HEK293 (cell line): ENCODE data around the gene HMX1.

Experiments used
- CTCF ChIA-PET: fragments of 350-600 bp; formaldehyde crosslinking; extraction: SDS; loops from one replicate; lab custom pipeline; 2021; ENCODE audit warnings: antibody characterized with exemption; lab: Yijun Ruan, JAX
- POLR2A ChIA-PET: fragments of 300-600 bp; formaldehyde crosslinking; extraction: SDS; loops from one replicate; lab custom pipeline; 2020; ENCODE audit warnings: antibody characterized with exemption, inconsistent platforms; lab: Yijun Ruan, JAX
- H3K27ac ChIP-seq: fragments of 200-500 bp; sonication (Bioruptor generic); 2 replicates; pipeline ENCODE4 v1.5.1; 2014; ENCODE audit warnings: low read depth, low read length, control low read depth, inconsistent platforms; ENCODE audit errors: extremely low read depth
- H3K36me3 ChIP-seq, 2 experiments: fragments of 200-500 bp in 1 of 2; sonication (Bioruptor generic) in 1 of 2; 1 replicate in 1 of 2; 2 replicates in 1 of 2; pipeline ENCODE4 v1.5.1; 2014 to 2017; ENCODE audit warnings: inconsistent platforms in 2 of 2, low read length in 2 of 2; ENCODE audit not compliant: control insufficient read depth in 2 of 2, insufficient read depth in 1 of 2
- H3K4me1 ChIP-seq: fragments of 200-500 bp; sonication (Bioruptor generic); 2 replicates; pipeline ENCODE4 v1.5.1; 2014; ENCODE audit warnings: mild to moderate bottlenecking, low read length, inconsistent platforms; ENCODE audit not compliant: control insufficient read depth, insufficient read depth
- H3K4me3 ChIP-seq: 2 replicates; pipeline ENCODE4 v1.5.1; 2011; ENCODE audit warnings: low read depth, mild to moderate bottlenecking, control low read depth, low read length, moderate library complexity
- H3K9me3 ChIP-seq: fragments of 200-500 bp; sonication (Bioruptor generic); 2 replicates; pipeline ENCODE4 v1.5.1; 2014; ENCODE audit warnings: low read depth, low read length, inconsistent platforms; ENCODE audit not compliant: control insufficient read depth, insufficient read depth
- FEZF1 ChIP-seq: fragments of 450-650 bp; formaldehyde crosslinking; IDR thresholded peaks from 2 replicates; pipeline ENCODE4 v1.5.1; 2016; ENCODE audit warnings: missing biosample characterization, missing genetic modification characterization
- GLIS2 ChIP-seq: fragments of 450-650 bp; formaldehyde crosslinking; IDR thresholded peaks from 2 replicates; pipeline ENCODE4 v1.5.1; 2016; ENCODE audit warnings: missing biosample characterization, missing genetic modification characterization
- IKZF3 ChIP-seq: fragments of 450-650 bp; IDR thresholded peaks from 2 replicates; pipeline ENCODE4 v1.5.0; 2018; ENCODE audit warnings: missing biosample characterization, mild to moderate bottlenecking, missing genetic modification characterization, moderate library complexity
- KLF16 ChIP-seq: fragments of 450-650 bp; formaldehyde crosslinking; IDR thresholded peaks from 2 replicates; pipeline ENCODE4 v1.5.1; 2017; ENCODE audit warnings: missing biosample characterization, missing genetic modification characterization
- MEIS1 ChIP-seq: sonication (generic); formaldehyde crosslinking; IDR thresholded peaks from 2 replicates; pipeline ENCODE4 v1.8.1; 2022; ENCODE audit warnings: missing genetic modification reagents, mild to moderate bottlenecking, borderline replicate concordance
- SP3 ChIP-seq: fragments of 450-650 bp; formaldehyde crosslinking; IDR thresholded peaks from 2 replicates; pipeline ENCODE4 v1.5.1; 2016; ENCODE audit warnings: missing biosample characterization, missing genetic modification characterization
- ZBTB48 ChIP-seq: fragments of 450-650 bp; formaldehyde crosslinking; IDR thresholded peaks from 2 replicates; pipeline ENCODE4 v1.5.1; 2016; ENCODE audit warnings: missing biosample characterization, missing genetic modification characterization
- ZFP3 ChIP-seq: fragments of 450-650 bp; formaldehyde crosslinking; IDR thresholded peaks from 2 replicates; pipeline ENCODE4 v1.5.1; 2016; ENCODE audit warnings: low read depth, missing biosample characterization, missing genetic modification characterization
- ZNF114 ChIP-seq: fragments of 450-650 bp; formaldehyde crosslinking; IDR thresholded peaks from 2 replicates; pipeline ENCODE4 v1.5.0; 2017; ENCODE audit warnings: missing biosample characterization, missing genetic modification characterization
- ZNF16 ChIP-seq: fragments of 450-650 bp; formaldehyde crosslinking; IDR thresholded peaks from 2 replicates; pipeline ENCODE4 v1.5.1; 2016; ENCODE audit warnings: low read depth, missing biosample characterization, missing genetic modification characterization
- ZNF202 ChIP-seq: fragments of 450-650 bp; formaldehyde crosslinking; IDR thresholded peaks from 2 replicates; pipeline ENCODE4 v1.5.1; 2016; ENCODE audit warnings: missing biosample characterization, missing genetic modification characterization, borderline replicate concordance
- ZNF416 ChIP-seq: fragments of 450-650 bp; formaldehyde crosslinking; IDR thresholded peaks from 2 replicates; pipeline ENCODE4 v1.5.1; 2016; ENCODE audit warnings: missing biosample characterization, missing genetic modification characterization
- ZNF501 ChIP-seq: fragments of 450-650 bp; formaldehyde crosslinking; IDR thresholded peaks from 2 replicates; pipeline ENCODE4 v1.5.1; 2016; ENCODE audit warnings: missing biosample characterization, missing genetic modification characterization
- ZNF529 ChIP-seq: fragments of 450-650 bp; formaldehyde crosslinking; IDR thresholded peaks from 2 replicates; pipeline ENCODE4 v1.5.1; 2017; ENCODE audit warnings: missing genetic modification characterization, missing biosample characterization; ENCODE audit not compliant: insufficient replicate concordance
- ZNF621 ChIP-seq: fragments of 450-650 bp; formaldehyde crosslinking; IDR thresholded peaks from 2 replicates; pipeline ENCODE4 v1.5.1; 2017; ENCODE audit warnings: missing biosample characterization, missing genetic modification characterization
- ZNF670 ChIP-seq: fragments of 450-650 bp; formaldehyde crosslinking; IDR thresholded peaks from 2 replicates; pipeline ENCODE4 v1.5.1; 2016; ENCODE audit warnings: missing biosample characterization, missing genetic modification characterization, low read depth
- ZNF701 ChIP-seq: fragments of 450-650 bp; formaldehyde crosslinking; IDR thresholded peaks from 2 replicates; pipeline ENCODE4 v1.5.1; 2016; ENCODE audit warnings: missing biosample characterization, missing genetic modification characterization
- ZNF707 ChIP-seq: fragments of 450-650 bp; formaldehyde crosslinking; IDR thresholded peaks from 2 replicates; pipeline ENCODE4 v1.5.1; 2016; ENCODE audit warnings: missing biosample characterization, missing genetic modification characterization
- ZNF785 ChIP-seq: fragments of 450-650 bp; formaldehyde crosslinking; IDR thresholded peaks from 2 replicates; pipeline ENCODE4 v1.5.1; 2016; ENCODE audit warnings: missing biosample characterization, missing genetic modification characterization
- TF ChIP-seq, protein P1 (sequence below): IDR thresholded peaks from 2 replicates; pipeline ENCODE4 v1.6.1; 2011; ENCODE audit warnings: mild to moderate bottlenecking, low read depth, low read length, borderline replicate concordance
- TF ChIP-seq, protein P2 (sequence below): fragments of 450-650 bp; formaldehyde crosslinking; IDR thresholded peaks from 2 replicates; pipeline ENCODE4 v1.5.1; 2016; ENCODE audit warnings: missing biosample characterization, missing genetic modification characterization
- TF ChIP-seq, protein P3 (sequence below): fragments of 450-650 bp; IDR thresholded peaks from 2 replicates; pipeline ENCODE4 v1.5.1; 2018; ENCODE audit warnings: missing biosample characterization, mild to moderate bottlenecking, missing genetic modification characterization
- TF ChIP-seq, protein P4 (sequence below): fragments of 450-650 bp; formaldehyde crosslinking; IDR thresholded peaks from 2 replicates; pipeline ENCODE4 v1.5.1; 2017; ENCODE audit warnings: missing biosample characterization, mild to moderate bottlenecking, missing genetic modification characterization, moderate library complexity
- TF ChIP-seq, protein P5 (sequence below): fragments of 450-650 bp; IDR thresholded peaks from 2 replicates; pipeline ENCODE4 v1.5.1; 2018; ENCODE audit warnings: missing biosample characterization, missing genetic modification characterization

The HMX1 gene

DNA sequence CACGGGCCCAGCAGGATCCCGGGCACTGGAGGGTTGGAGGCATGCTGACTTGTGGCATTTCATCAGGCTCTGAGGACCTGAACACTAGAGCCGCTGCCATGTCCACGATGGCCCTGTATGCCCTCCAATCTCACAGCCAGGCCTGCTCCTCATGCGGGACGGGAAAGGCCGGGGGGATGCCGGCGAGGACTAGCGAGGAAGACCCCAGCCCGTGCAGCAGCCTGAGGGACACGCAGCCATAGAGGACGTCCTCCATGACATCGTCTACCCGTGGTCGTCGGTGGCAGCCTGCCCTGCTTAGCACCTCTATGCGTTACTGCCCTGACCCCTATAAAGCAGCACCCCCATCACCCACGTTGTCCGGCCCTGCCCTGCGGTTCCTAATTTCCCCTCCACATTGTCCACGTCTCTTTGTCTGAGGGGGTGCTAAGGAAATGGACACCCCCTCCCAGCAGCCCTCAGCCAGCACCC is 32.6 kb downstream of the HMX1 start (continued):
- TF ChIP-seq MEIS1 (CRISPR knock-in tag) = no peak

DNA sequence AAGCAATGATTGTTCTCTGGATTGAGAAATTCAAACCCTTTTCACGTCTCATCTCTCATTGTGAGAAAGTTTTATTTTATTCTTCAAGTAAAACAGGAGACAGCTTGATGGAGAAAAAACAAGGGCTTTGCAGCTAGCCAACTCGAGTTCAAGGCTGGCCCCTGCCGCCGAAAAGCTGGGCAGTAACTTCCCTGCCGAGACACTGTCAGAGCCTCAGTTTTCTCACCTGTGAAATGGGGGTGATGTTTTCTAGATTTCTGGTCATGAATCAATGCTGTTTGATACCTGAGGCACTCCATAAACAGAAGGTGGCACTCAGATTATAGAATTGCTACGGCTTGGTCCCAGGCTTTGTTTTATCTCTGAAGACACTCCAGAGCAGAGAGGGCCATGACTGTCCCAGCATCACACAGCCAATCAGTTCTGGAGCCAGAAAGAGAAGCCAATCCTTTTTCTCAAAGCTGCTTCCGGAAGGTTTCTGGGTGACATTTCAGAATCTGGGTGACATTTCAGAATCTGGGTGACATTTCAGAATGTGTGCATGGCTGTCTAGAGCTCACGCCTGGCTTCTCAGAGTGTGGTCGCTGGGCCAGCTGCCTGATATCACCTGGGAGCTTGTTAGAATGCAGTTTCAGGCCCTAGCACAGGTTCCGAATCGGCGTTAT is 33.2 kb downstream of the HMX1 start:
- H3K4me3 ChIP-seq = no peak overlapping the region
- no peaks in the 10 kb centered on the region for H3K4me1 ChIP-seq
- no peaks in the 10 kb centered on the region for H3K9me3 ChIP-seq
- H3K27ac ChIP-seq = no peak overlapping the region
- TF ChIP-seq, protein P1, sequence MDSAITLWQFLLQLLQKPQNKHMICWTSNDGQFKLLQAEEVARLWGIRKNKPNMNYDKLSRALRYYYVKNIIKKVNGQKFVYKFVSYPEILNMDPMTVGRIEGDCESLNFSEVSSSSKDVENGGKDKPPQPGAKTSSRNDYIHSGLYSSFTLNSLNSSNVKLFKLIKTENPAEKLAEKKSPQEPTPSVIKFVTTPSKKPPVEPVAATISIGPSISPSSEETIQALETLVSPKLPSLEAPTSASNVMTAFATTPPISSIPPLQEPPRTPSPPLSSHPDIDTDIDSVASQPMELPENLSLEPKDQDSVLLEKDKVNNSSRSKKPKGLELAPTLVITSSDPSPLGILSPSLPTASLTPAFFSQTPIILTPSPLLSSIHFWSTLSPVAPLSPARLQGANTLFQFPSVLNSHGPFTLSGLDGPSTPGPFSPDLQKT = no peak
- TF ChIP-seq ZNF701 (tag by site-specific recombination) (no peak), ZNF707 (tag by site-specific recombination) (no peak), ZFP3 (tag by site-specific recombination) (no peak), GLIS2 (tag by site-specific recombination) (no peak), ZNF114 (no peak), FEZF1 (tag by site-specific recombination) (no peak), ZNF785 (tag by site-specific recombination) (no peak), ZBTB48 (tag by site-specific recombination) (no peak), ZNF501 (no peak), ZNF621 (no peak), KLF16 (no peak)
- TF ChIP-seq, protein P2, sequence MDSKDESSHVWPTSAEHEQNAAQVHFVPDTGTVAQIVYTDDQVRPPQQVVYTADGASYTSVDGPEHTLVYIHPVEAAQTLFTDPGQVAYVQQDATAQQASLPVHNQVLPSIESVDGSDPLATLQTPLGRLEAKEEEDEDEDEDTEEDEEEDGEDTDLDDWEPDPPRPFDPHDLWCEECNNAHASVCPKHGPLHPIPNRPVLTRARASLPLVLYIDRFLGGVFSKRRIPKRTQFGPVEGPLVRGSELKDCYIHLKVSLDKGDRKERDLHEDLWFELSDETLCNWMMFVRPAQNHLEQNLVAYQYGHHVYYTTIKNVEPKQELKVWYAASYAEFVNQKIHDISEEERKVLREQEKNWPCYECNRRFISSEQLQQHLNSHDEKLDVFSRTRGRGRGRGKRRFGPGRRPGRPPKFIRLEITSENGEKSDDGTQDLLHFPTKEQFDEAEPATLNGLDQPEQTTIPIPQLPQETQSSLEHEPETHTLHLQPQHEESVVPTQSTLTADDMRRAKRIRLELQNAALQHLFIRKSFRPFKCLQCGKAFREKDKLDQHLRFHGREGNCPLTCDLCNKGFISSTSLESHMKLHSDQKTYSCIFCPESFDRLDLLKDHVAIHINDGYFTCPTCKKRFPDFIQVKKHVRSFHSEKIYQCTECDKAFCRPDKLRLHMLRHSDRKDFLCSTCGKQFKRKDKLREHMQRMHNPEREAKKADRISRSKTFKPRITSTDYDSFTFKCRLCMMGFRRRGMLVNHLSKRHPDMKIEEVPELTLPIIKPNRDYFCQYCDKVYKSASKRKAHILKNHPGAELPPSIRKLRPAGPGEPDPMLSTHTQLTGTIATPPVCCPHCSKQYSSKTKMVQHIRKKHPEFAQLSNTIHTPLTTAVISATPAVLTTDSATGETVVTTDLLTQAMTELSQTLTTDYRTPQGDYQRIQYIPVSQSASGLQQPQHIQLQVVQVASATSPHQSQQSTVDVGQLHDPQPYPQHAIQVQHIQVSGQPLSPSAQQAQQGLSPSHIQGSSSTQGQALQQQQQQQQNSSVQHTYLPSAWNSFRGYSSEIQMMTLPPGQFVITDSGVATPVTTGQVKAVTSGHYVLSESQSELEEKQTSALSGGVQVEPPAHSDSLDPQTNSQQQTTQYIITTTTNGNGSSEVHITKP = no peak
- TF ChIP-seq, protein P3, sequence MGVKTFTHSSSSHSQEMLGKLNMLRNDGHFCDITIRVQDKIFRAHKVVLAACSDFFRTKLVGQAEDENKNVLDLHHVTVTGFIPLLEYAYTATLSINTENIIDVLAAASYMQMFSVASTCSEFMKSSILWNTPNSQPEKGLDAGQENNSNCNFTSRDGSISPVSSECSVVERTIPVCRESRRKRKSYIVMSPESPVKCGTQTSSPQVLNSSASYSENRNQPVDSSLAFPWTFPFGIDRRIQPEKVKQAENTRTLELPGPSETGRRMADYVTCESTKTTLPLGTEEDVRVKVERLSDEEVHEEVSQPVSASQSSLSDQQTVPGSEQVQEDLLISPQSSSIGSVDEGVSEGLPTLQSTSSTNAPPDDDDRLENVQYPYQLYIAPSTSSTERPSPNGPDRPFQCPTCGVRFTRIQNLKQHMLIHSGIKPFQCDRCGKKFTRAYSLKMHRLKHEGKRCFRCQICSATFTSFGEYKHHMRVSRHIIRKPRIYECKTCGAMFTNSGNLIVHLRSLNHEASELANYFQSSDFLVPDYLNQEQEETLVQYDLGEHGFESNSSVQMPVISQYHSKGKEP (tag by site-specific recombination) = no peak
- ChIA-PET POLR2A (no interaction called here), CTCF (no interaction called here)
- H3K36me3 ChIP-seq = no peaks in the 10 kb centered on the region

DNA sequence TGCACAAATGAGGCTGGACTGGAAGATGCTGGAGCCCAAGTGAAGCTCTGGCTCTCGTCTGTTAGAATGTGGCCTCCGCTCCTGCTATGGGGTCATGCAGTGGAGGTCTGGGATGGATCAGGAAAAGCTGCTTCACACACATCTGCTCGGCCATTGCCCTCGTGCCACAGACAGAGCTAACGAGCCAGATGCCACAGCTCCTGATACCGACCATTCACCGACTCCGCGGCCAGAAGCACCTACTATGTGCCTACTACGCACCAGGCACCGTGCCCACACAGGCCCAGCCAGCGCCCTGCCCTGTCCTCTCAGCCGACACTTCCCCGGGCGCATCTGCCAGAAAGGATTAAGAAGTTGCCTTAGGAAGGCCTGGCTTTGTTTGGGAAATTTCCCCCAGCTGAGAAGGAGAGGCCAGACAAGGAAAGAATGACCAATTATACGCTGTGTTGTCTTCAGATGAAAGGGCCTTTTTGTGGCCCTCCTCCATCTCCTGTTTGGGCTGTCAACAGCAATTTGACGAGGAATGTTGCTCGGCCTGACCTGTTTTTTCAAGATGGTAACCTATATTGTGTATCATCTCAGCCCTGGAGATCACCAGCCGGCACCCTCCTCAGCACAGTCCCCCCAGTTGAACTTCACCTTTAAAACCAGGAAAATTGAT is 34.3 kb downstream of the HMX1 start:
- Histone ChIP-seq H3K36me3 (no peaks in the 10 kb centered on the region), H3K27ac (no peak overlapping the region), H3K4me3 (no peak overlapping the region), H3K4me1 (no peaks in the 10 kb centered on the region), H3K9me3 (no peaks in the 10 kb centered on the region)
- POLR2A ChIA-PET = no interaction called here
- CTCF ChIA-PET = interaction anchor here (0.6 kb wide), 1 partner anchor 409 kb away, joined by 3 read pairs; no protein-coding TSS in a partner anchor
- TF ChIP-seq ZNF202 (tag by site-specific recombination) (no peak), ZNF416 (tag by site-specific recombination) (no peak), ZNF621 (no peak), ZNF529 (tag by site-specific recombination) (no peak), ZNF16 (no peak), IKZF3 (tag by site-specific recombination) (no peak), ZNF670 (tag by site-specific recombination) (no peak), SP3 (tag by site-specific recombination) (no peak)
- TF ChIP-seq, protein P4, sequence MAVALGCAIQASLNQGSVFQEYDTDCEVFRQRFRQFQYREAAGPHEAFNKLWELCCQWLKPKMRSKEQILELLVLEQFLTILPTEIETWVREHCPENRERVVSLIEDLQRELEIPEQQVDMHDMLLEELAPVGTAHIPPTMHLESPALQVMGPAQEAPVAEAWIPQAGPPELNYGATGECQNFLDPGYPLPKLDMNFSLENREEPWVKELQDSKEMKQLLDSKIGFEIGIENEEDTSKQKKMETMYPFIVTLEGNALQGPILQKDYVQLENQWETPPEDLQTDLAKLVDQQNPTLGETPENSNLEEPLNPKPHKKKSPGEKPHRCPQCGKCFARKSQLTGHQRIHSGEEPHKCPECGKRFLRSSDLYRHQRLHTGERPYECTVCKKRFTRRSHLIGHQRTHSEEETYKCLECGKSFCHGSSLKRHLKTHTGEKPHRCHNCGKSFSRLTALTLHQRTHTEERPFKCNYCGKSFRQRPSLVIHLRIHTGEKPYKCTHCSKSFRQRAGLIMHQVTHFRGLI (tag by site-specific recombination) = no peak
- TF ChIP-seq, protein P5, sequence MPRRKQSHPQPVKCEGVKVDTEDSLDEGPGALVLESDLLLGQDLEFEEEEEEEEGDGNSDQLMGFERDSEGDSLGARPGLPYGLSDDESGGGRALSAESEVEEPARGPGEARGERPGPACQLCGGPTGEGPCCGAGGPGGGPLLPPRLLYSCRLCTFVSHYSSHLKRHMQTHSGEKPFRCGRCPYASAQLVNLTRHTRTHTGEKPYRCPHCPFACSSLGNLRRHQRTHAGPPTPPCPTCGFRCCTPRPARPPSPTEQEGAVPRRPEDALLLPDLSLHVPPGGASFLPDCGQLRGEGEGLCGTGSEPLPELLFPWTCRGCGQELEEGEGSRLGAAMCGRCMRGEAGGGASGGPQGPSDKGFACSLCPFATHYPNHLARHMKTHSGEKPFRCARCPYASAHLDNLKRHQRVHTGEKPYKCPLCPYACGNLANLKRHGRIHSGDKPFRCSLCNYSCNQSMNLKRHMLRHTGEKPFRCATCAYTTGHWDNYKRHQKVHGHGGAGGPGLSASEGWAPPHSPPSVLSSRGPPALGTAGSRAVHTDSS (tag by site-specific recombination) = no peak
